ENCODE data around the gene TMEM260. TPM values are rescaled to one million over a fixed set of nuclear protein-coding genes. Genes with fewer than 3 reads are reported as not detected.

Gene TMEM260
- total RNA-seq, 4 donors from 2014 or later: 8.7 to 17.8 (median 11.2) TPM

- Histone ChIP-seq H3K4me1 (no peaks in the 10 kb centered on the region), H3K36me3 (no peaks in the 10 kb centered on the region), H3K27ac (no peak overlapping the region), H3K9me3 (no peaks in the 10 kb centered on the region), H3K27me3 (no peaks in the 10 kb centered on the region), H3K4me3 (no peak overlapping the region)
- ATAC-seq: no peak
- TF ChIP-seq POLR2A (IDR thresholded peaks at IDR 0.05): no peak
- TF ChIP-seq, protein P1, sequence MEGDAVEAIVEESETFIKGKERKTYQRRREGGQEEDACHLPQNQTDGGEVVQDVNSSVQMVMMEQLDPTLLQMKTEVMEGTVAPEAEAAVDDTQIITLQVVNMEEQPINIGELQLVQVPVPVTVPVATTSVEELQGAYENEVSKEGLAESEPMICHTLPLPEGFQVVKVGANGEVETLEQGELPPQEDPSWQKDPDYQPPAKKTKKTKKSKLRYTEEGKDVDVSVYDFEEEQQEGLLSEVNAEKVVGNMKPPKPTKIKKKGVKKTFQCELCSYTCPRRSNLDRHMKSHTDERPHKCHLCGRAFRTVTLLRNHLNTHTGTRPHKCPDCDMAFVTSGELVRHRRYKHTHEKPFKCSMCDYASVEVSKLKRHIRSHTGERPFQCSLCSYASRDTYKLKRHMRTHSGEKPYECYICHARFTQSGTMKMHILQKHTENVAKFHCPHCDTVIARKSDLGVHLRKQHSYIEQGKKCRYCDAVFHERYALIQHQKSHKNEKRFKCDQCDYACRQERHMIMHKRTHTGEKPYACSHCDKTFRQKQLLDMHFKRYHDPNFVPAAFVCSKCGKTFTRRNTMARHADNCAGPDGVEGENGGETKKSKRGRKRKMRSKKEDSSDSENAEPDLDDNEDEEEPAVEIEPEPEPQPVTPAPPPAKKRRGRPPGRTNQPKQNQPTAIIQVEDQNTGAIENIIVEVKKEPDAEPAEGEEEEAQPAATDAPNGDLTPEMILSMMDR (IDR thresholded peaks at IDR 0.05): no peak
- WGBS, 2 donors (ENCODE audit: low coverage in 1 of 2): 72% methylated on average over 2 of the region's 2 CpGs; no CpG with 5 or more reads in 1 of the 2 donors
Observed at GRCh38 chr14:56657604-56658003, 78.0 kb downstream of the TMEM260 start.

- no peaks in the 10 kb centered on the region for H3K36me3 ChIP-seq
- H3K9me3 ChIP-seq: no peaks in the 10 kb centered on the region
- no peaks in the 10 kb centered on the region for H3K27me3 ChIP-seq
- TF ChIP-seq EP300 (IDR thresholded peaks at IDR 0.05): no peak
- TF ChIP-seq POLR2AphosphoS5 (IDR thresholded peaks at IDR 0.05): no peak
- no peak for TF ChIP-seq POLR2A (IDR thresholded peaks at IDR 0.05)
- TF ChIP-seq, protein P1 (IDR thresholded peaks at IDR 0.05): no peak
- no peak overlapping the region for H3K4me3 ChIP-seq
- no peak overlapping the region for H3K27ac ChIP-seq
- no peaks in the 10 kb centered on the region for H3K4me1 ChIP-seq
- no peak for ATAC-seq
- 37% methylated on average over 8 of the region's 8 CpGs; no CpG with 5 or more reads in 1 of the 2 donors for WGBS, 2 donors (ENCODE audit: low coverage in 1 of 2)
Observed at GRCh38 chr14:56659378-56659777, 79.8 kb downstream of the TMEM260 start.

GRCh38 chr14:56659964-56660551 lies 80.5 kb downstream of the TMEM260 start:
- no peak overlapping the region for H3K27ac ChIP-seq
- WGBS, 2 donors (ENCODE audit: low coverage in 1 of 2): 38 to 41% methylated on average over 7 of the region's 7 CpGs
- no peak for ATAC-seq
- no peaks in the 10 kb centered on the region for H3K9me3 ChIP-seq
- no peak overlapping the region for H3K4me3 ChIP-seq
- TF ChIP-seq POLR2A (IDR thresholded peaks at IDR 0.05) (no peak), EP300 (IDR thresholded peaks at IDR 0.05) (no peak)
- TF ChIP-seq, protein P1 (IDR thresholded peaks at IDR 0.05): peak in 3 of 4 experiments; percentile 12 to 33 (median 32)
- no peaks in the 10 kb centered on the region for H3K4me1 ChIP-seq
- no peaks in the 10 kb centered on the region for H3K36me3 ChIP-seq
- H3K27me3 ChIP-seq: no peaks in the 10 kb centered on the region

GRCh38 chr14:56660677-56661389 lies 81.2 kb downstream of the TMEM260 start:
- H3K4me1 ChIP-seq: no peaks in the 10 kb centered on the region

More at GRCh38 chr14:56660677-56661389, 81.2 kb downstream of the TMEM260 start:
- TF ChIP-seq EP300 (IDR thresholded peaks at IDR 0.05) (no peak), POLR2AphosphoS5 (IDR thresholded peaks at IDR 0.05) (no peak), POLR2A (IDR thresholded peaks at IDR 0.05) (no peak)
- TF ChIP-seq, protein P1 (IDR thresholded peaks at IDR 0.05): no peak
- WGBS, 2 donors (ENCODE audit: low coverage in 1 of 2): 26 to 54% methylated on average over 3 to 4 of the region's 6 CpGs
- no peak for ATAC-seq
- Histone ChIP-seq H3K4me3 (no peak overlapping the region), H3K9me3 (no peaks in the 10 kb centered on the region), H3K27me3 (no peaks in the 10 kb centered on the region), H3K27ac (no peak overlapping the region), H3K36me3 (no peaks in the 10 kb centered on the region)
